HG03064 (cell line): Measurements from ENCODE around the gene RNF151.
"Not testable (repeated sequence)": the region's sequence is repeated elsewhere in the genome, so short reads cannot be mapped to it uniquely, and the experiment has no call there.

Source experiments
- ATAC-seq: cut with Tn5 transposase; IDR thresholded peaks from one replicate; pipeline ENCODE4 v1.9.1; 2021; ENCODE audit warnings: low read depth; ENCODE audit not compliant: unreplicated experiment

The RNF151 gene

GRCh38 chr16:1938316-1938715, 28.3 kb upstream of the RNF151 start:
- no peak for ATAC-seq

- no peak for ATAC-seq
Observed at GRCh38 chr16:1938910-1939309, 27.7 kb upstream of the RNF151 start.

GRCh38 chr16:1939833-1940232, 26.8 kb upstream of the RNF151 start:
- not testable (repeated sequence) for ATAC-seq

- ATAC-seq: no peak
Observed at GRCh38 chr16:1940273-1941161, 26.1 kb upstream of the RNF151 start.

- ATAC-seq: no peak
Observed at GRCh38 chr16:1941162-1942046, 25.3 kb upstream of the RNF151 start.

- no peak for ATAC-seq
Observed at GRCh38 chr16:1942047-1942809, 24.4 kb upstream of the RNF151 start.

- ATAC-seq: peak; percentile 77
Observed at GRCh38 chr16:1942810-1943726, 23.6 kb upstream of the RNF151 start, which contains the start of gene MSRB1. TSS of gene MSRB1 (minus strand) at chr16:1943199. CDS start at chr16:1943156, 43 bp downstream.

GRCh38 chr16:1944612-1945199, 21.9 kb upstream of the RNF151 start:
- ATAC-seq: no peak

GRCh38 chr16:1945559-1946391, 20.9 kb upstream of the RNF151 start:
- ATAC-seq: no peak

GRCh38 chr16:1946495-1947368, 19.9 kb upstream of the RNF151 start:
- ATAC-seq: no peak

GRCh38 chr16:1947369-1947670, 19.3 kb upstream of the RNF151 start:
- ATAC-seq: no peak

GRCh38 chr16:1949507-1949906, 17.1 kb upstream of the RNF151 start:
- ATAC-seq: no peak

GRCh38 chr16:1950047-1950446, 16.6 kb upstream of the RNF151 start:
- ATAC-seq: no peak

GRCh38 chr16:1950559-1950958, 16.1 kb upstream of the RNF151 start:
- ATAC-seq: no peak

GRCh38 chr16:1953734-1954133, 12.9 kb upstream of the RNF151 start:
- no peak for ATAC-seq

GRCh38 chr16:1957434-1958142, 9.1 kb upstream of the RNF151 start:
- not testable (repeated sequence) for ATAC-seq

GRCh38 chr16:1958143-1958491, 8.5 kb upstream of the RNF151 start:
- not testable (repeated sequence) for ATAC-seq
